ENCODE results near the gene IGFBP4.

Gene IGFBP4

GRCh38 chr17:40432864-40433528 lies 10.3 kb upstream of the IGFBP4 start:
- no peak for DNase-seq (ENCODE audit: low spot score)

GRCh38 chr17:40433551-40434415 lies 9.5 kb upstream of the IGFBP4 start:
- DNase-seq (ENCODE audit: low spot score), result no peak

- DNase-seq (ENCODE audit: low spot score), result no peak
These were observed 6.6 kb upstream of the IGFBP4 start for GRCh38 chr17:40436636-40437035.

- DNase-seq (ENCODE audit: low spot score), result no peak
These were observed 6.0 kb upstream of the IGFBP4 start for GRCh38 chr17:40437095-40437732.

- DNase-seq (ENCODE audit: low spot score), result no peak
These were observed 3.1 kb upstream of the IGFBP4 start for GRCh38 chr17:40440166-40440565.

- DNase-seq (ENCODE audit: low spot score), result no peak
These were observed 656 bp upstream of the IGFBP4 start for GRCh38 chr17:40442392-40443195.

GRCh38 chr17:40443988-40444899 lies 994 bp downstream of the IGFBP4 start:
- DNase-seq (ENCODE audit: low spot score), result no peak

GRCh38 chr17:40445751-40446468 lies 2.7 kb downstream of the IGFBP4 start:
- DNase-seq (ENCODE audit: low spot score), result no peak

- no peak for DNase-seq (ENCODE audit: low spot score)
These were observed 3.9 kb downstream of the IGFBP4 start for GRCh38 chr17:40447148-40447644.

- no peak for DNase-seq (ENCODE audit: low spot score)
These were observed 4.6 kb downstream of the IGFBP4 start for GRCh38 chr17:40447806-40448205.

- no peak for DNase-seq (ENCODE audit: low spot score)
These were observed 5.0 kb downstream of the IGFBP4 start for GRCh38 chr17:40448213-40448638.

- no peak for DNase-seq (ENCODE audit: low spot score)
These were observed 5.5 kb downstream of the IGFBP4 start for GRCh38 chr17:40448639-40449261.

- no peak for DNase-seq (ENCODE audit: low spot score)
These were observed 6.9 kb downstream of the IGFBP4 start for GRCh38 chr17:40450175-40450574.

GRCh38 chr17:40451420-40451819 lies 8.2 kb downstream of the IGFBP4 start:
- no peak for DNase-seq (ENCODE audit: low spot score)

- no peak for DNase-seq (ENCODE audit: low spot score)
These were observed 9.1 kb downstream of the IGFBP4 start for GRCh38 chr17:40452216-40452787.

- no peak for DNase-seq (ENCODE audit: low spot score)
These were observed 9.7 kb downstream of the IGFBP4 start for GRCh38 chr17:40452921-40453378.

- no peak for DNase-seq (ENCODE audit: low spot score)
These were observed 10.8 kb downstream of the IGFBP4 start for GRCh38 chr17:40453881-40454612.

- DNase-seq (ENCODE audit: low spot score), result no peak
These were observed 11.4 kb downstream of the IGFBP4 start for GRCh38 chr17:40454613-40454995.
